ENCODE results near the gene LRRC15. TPM values are rescaled to one million over a fixed set of nuclear protein-coding genes. Genes with fewer than 3 reads are reported as not detected.
A peak's percentile ranks its signal among the peaks of the same experiment; 100 is the strongest.

Gene LRRC15
- total RNA-seq, 1 experiment from 2014 or later: 0.07 TPM

GRCh38 chr3:194395778-194396538, 26.4 kb upstream of the LRRC15 start:
- POLR2A ChIA-PET: interaction anchor here (1.4 kb wide), 1 partner anchor 66 kb away, joined by 4 read pairs; no protein-coding TSS in a partner anchor
- H3K4me1 Mint-ChIP-seq: peaks cover 27% of the 10 kb centered on the region
- ATAC-seq: peak; percentile 66
- H3K4me3 Mint-ChIP-seq: peak overlapping the region; percentile 67
- CTCF ChIA-PET: interaction anchor here (1.0 to 5.2 kb wide), 12 partner anchors 8 to 738 kb away, joined by 3 to 48 read pairs (median 4); partner anchors contain the start of gene LRRC15
- peaks cover 6% of the 10 kb centered on the region for H3K9me3 Mint-ChIP-seq
- no peak overlapping the region for H3K27ac Mint-ChIP-seq
- H3K36me3 Mint-ChIP-seq: peaks cover 1% of the 10 kb centered on the region; the same call in 1 of the 2 replicates
- no peak for TF ChIP-seq KAT7 (CRISPR knock-in tag; IDR thresholded peaks at IDR 0.05; ENCODE audit: borderline replicate concordance)
- TF ChIP-seq FOXP1 (CRISPR knock-in tag; IDR thresholded peaks at IDR 0.05; ENCODE audit: borderline replicate concordance): 0 out of 2 replicates have a peak, but pooled peaks have one; percentile 28
- peaks cover 45% of the 10 kb centered on the region for H3K27me3 Mint-ChIP-seq (ENCODE audit: low read depth)
- peak; percentile 45 for DNase-seq (ENCODE audit: low spot score)

DNA sequence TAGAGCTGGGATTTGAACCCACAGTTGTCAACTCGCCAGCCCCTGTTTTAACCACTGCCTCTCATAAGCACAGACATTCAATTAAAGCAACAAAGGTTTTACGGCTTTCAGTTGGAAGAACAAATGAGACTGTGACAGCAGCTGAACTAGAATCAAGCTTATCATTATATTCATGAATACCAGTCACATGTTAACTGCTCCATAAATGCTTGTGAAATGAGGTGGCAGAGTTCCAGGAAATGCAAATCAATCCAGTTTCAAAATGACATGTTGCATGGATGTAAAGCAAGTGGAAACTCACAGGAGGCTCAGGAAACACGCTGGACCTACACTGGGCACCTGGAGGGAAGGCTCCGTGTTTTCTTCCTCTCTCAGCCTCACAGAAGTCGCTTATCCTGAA, 25.7 kb upstream of the LRRC15 start:
- H3K27me3 Mint-ChIP-seq (ENCODE audit: low read depth): peaks cover 50% of the 10 kb centered on the region
- POLR2A ChIA-PET: interaction anchor here (1.4 kb wide), 1 partner anchor 65 kb away, joined by 4 read pairs; no protein-coding TSS in a partner anchor
- no peak for DNase-seq (ENCODE audit: low spot score)
- H3K36me3 Mint-ChIP-seq: peaks cover 9% of the 10 kb centered on the region; the same call in 1 of the 2 replicates
- H3K9me3 Mint-ChIP-seq: peaks cover 13% of the 10 kb centered on the region
- no peak overlapping the region for H3K27ac Mint-ChIP-seq
- CTCF ChIA-PET: interaction anchor here (0.8 to 5.2 kb wide), 7 partner anchors 9 to 80 kb away, joined by 3 to 48 read pairs (median 4); no protein-coding TSS in a partner anchor
- H3K4me3 Mint-ChIP-seq: no peak overlapping the region
- H3K4me1 Mint-ChIP-seq: peaks cover 27% of the 10 kb centered on the region
- TF ChIP-seq PRRX2 (CRISPR knock-in tag; IDR thresholded peaks at IDR 0.05) (no peak), ZNF423 (CRISPR knock-in tag; IDR thresholded peaks at IDR 0.05) (no peak), ELF4 (CRISPR knock-in tag; IDR thresholded peaks at IDR 0.05; ENCODE audit: low read depth) (no peak), NR3C1 (CRISPR knock-in tag; conservative IDR thresholded peaks at IDR 0.05; ENCODE audit: low read depth) (no peak), CTCF (IDR thresholded peaks at IDR 0.05) (no peak), SMAD4 (CRISPR knock-in tag; IDR thresholded peaks at IDR 0.05) (no peak), EMX1 (CRISPR knock-in tag; IDR thresholded peaks at IDR 0.05) (no peak), JAZF1 (CRISPR knock-in tag; IDR thresholded peaks at IDR 0.05) (no peak), GRHL2 (CRISPR knock-in tag; IDR thresholded peaks at IDR 0.05; ENCODE audit: insufficient replicate concordance, severe bottlenecking) (no peak), HMGXB4 (CRISPR knock-in tag; IDR thresholded peaks at IDR 0.05) (no peak), MYBL2 (CRISPR knock-in tag; IDR thresholded peaks at IDR 0.05) (no peak), ATF1 (CRISPR knock-in tag; IDR thresholded peaks at IDR 0.05) (no peak), KAT7 (CRISPR knock-in tag; IDR thresholded peaks at IDR 0.05; ENCODE audit: borderline replicate concordance) (no peak), ZBTB21 (CRISPR knock-in tag; IDR thresholded peaks at IDR 0.05; ENCODE audit: borderline replicate concordance) (no peak)
- TF ChIP-seq, protein P1, sequence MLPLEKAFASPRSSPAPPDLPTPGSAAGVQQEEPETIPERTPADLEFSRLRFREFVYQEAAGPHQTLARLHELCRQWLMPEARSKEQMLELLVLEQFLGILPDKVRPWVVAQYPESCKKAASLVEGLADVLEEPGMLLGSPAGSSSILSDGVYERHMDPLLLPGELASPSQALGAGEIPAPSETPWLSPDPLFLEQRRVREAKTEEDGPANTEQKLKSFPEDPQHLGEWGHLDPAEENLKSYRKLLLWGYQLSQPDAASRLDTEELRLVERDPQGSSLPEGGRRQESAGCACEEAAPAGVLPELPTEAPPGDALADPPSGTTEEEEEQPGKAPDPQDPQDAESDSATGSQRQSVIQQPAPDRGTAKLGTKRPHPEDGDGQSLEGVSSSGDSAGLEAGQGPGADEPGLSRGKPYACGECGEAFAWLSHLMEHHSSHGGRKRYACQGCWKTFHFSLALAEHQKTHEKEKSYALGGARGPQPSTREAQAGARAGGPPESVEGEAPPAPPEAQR (CRISPR knock-in tag; IDR thresholded peaks at IDR 0.05): no peak
- TF ChIP-seq, protein P2, sequence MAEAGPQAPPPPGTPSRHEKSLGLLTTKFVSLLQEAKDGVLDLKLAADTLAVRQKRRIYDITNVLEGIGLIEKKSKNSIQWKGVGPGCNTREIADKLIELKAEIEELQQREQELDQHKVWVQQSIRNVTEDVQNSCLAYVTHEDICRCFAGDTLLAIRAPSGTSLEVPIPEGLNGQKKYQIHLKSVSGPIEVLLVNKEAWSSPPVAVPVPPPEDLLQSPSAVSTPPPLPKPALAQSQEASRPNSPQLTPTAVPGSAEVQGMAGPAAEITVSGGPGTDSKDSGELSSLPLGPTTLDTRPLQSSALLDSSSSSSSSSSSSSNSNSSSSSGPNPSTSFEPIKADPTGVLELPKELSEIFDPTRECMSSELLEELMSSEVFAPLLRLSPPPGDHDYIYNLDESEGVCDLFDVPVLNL (CRISPR knock-in tag; IDR thresholded peaks at IDR 0.05; ENCODE audit: borderline replicate concordance, low read depth): no peak
- TF ChIP-seq, protein P3, sequence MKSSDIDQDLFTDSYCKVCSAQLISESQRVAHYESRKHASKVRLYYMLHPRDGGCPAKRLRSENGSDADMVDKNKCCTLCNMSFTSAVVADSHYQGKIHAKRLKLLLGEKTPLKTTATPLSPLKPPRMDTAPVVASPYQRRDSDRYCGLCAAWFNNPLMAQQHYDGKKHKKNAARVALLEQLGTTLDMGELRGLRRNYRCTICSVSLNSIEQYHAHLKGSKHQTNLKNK (CRISPR knock-in tag; IDR thresholded peaks at IDR 0.05): no peak
- no peak for ATAC-seq

All from WTC11 (cell line).